Measurements from ENCODE around the gene ACVR1. TPM values are rescaled to one million over a fixed set of nuclear protein-coding genes. Genes with fewer than 3 reads are reported as not detected.

ACVR1 gene
- total RNA-seq, 2 donors from 2014 or later: 25.0 to 35.0 TPM

- Histone ChIP-seq H3K36me3 (no peaks in the 10 kb centered on the region), H3K4me1 (ENCODE audit: control insufficient read depth in 1 of 2, low read depth in 2 of 2) (peaks cover 2 to 11% of the 10 kb centered on the region in 2 donors), H3K27ac (no peak overlapping the region), H3K9me3 (no peaks in the 10 kb centered on the region), H3K27me3 (replicated peaks; ENCODE audit: insufficient read depth) (no peaks in the 10 kb centered on the region), H3K4me3 (no peak overlapping the region)
- ATAC-seq (ENCODE audit: insufficient number of reproducible peaks, low FRiP score, low read depth) (no peak), DNase-seq (ENCODE audit: low spot score) (no peak)
- TF ChIP-seq, protein P1, sequence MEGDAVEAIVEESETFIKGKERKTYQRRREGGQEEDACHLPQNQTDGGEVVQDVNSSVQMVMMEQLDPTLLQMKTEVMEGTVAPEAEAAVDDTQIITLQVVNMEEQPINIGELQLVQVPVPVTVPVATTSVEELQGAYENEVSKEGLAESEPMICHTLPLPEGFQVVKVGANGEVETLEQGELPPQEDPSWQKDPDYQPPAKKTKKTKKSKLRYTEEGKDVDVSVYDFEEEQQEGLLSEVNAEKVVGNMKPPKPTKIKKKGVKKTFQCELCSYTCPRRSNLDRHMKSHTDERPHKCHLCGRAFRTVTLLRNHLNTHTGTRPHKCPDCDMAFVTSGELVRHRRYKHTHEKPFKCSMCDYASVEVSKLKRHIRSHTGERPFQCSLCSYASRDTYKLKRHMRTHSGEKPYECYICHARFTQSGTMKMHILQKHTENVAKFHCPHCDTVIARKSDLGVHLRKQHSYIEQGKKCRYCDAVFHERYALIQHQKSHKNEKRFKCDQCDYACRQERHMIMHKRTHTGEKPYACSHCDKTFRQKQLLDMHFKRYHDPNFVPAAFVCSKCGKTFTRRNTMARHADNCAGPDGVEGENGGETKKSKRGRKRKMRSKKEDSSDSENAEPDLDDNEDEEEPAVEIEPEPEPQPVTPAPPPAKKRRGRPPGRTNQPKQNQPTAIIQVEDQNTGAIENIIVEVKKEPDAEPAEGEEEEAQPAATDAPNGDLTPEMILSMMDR (IDR thresholded peaks at IDR 0.05): no peak
Measured at GRCh38 chr2:157900684-157901083, 24.6 kb upstream of the ACVR1 start.

DNA sequence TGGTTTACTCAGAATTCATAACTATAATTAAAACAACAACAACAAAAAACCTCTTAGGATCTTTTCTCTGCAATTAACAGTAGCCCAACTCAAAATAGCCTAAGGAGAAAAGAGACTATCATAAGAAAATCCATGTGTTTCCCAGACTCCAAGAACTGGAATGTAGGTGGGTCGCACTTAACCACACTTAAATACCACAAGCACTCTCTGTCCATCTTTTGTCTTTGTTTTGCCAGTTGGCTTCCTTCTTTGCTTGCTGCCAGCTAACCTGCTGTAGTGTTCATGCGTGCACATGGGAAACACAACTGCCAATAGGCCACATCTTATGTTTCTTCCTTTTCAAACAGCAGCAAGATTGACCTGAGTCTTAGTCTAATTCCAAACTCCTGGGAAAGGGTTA is 24.1 kb upstream of the ACVR1 start:
- DNase-seq (ENCODE audit: low spot score): no peak
- Histone ChIP-seq H3K4me3 (no peak overlapping the region), H3K9me3 (no peaks in the 10 kb centered on the region), H3K36me3 (no peaks in the 10 kb centered on the region), H3K4me1 (ENCODE audit: control insufficient read depth in 1 of 2, low read depth in 2 of 2) (peaks cover 2 to 11% of the 10 kb centered on the region in 2 donors), H3K27ac (no peak overlapping the region), H3K27me3 (replicated peaks; ENCODE audit: insufficient read depth) (no peaks in the 10 kb centered on the region)
- no peak for ATAC-seq (ENCODE audit: insufficient number of reproducible peaks, low FRiP score, low read depth)
- TF ChIP-seq, protein P1 (IDR thresholded peaks at IDR 0.05): no peak

- TF ChIP-seq, protein P1 (IDR thresholded peaks at IDR 0.05): no peak
- DNase-seq (ENCODE audit: low spot score): no peak
- no peaks in the 10 kb centered on the region for H3K9me3 ChIP-seq
- H3K36me3 ChIP-seq: no peaks in the 10 kb centered on the region
- no peaks in the 10 kb centered on the region for H3K27me3 ChIP-seq (replicated peaks; ENCODE audit: insufficient read depth)
- H3K4me1 ChIP-seq (ENCODE audit: control insufficient read depth in 1 of 2, low read depth in 2 of 2): peaks cover 2 to 11% of the 10 kb centered on the region in 2 donors
- H3K27ac ChIP-seq: no peak overlapping the region
- no peak for ATAC-seq (ENCODE audit: insufficient number of reproducible peaks, low FRiP score, low read depth)
- no peak overlapping the region for H3K4me3 ChIP-seq
Measured at GRCh38 chr2:157899125-157899839, 23.2 kb upstream of the ACVR1 start.

DNA sequence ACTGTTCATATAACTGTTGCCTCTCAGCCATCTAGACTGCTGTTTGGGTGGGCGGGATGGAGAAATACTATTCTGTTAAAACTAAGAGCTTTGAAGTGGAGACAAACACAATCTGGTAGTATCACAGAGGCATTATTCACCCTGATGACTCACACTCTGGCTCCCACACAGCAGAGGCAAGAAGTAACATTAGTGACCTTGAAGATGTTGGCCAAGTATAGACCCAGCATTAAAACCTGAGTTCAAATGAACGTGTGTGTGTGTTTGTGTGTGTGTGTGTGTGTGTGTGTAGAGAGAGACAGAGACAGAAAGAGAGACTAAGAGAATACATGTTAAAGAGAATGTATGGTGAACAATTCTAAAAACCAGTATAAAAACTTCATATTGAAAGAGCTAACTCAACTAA is 22.5 kb upstream of the ACVR1 start:
- ATAC-seq (ENCODE audit: insufficient number of reproducible peaks, low FRiP score, low read depth) (no peak), DNase-seq (ENCODE audit: low spot score) (no peak)
- no peak overlapping the region for H3K27ac ChIP-seq
- H3K9me3 ChIP-seq: no peaks in the 10 kb centered on the region
- H3K27me3 ChIP-seq (replicated peaks; ENCODE audit: insufficient read depth): no peaks in the 10 kb centered on the region
- no peaks in the 10 kb centered on the region for H3K36me3 ChIP-seq
- TF ChIP-seq, protein P1 (IDR thresholded peaks at IDR 0.05): no peak
- H3K4me1 ChIP-seq (ENCODE audit: control insufficient read depth in 1 of 2, low read depth in 2 of 2): peaks cover 2 to 9% of the 10 kb centered on the region in 2 donors
- H3K4me3 ChIP-seq: no peak overlapping the region

DNA sequence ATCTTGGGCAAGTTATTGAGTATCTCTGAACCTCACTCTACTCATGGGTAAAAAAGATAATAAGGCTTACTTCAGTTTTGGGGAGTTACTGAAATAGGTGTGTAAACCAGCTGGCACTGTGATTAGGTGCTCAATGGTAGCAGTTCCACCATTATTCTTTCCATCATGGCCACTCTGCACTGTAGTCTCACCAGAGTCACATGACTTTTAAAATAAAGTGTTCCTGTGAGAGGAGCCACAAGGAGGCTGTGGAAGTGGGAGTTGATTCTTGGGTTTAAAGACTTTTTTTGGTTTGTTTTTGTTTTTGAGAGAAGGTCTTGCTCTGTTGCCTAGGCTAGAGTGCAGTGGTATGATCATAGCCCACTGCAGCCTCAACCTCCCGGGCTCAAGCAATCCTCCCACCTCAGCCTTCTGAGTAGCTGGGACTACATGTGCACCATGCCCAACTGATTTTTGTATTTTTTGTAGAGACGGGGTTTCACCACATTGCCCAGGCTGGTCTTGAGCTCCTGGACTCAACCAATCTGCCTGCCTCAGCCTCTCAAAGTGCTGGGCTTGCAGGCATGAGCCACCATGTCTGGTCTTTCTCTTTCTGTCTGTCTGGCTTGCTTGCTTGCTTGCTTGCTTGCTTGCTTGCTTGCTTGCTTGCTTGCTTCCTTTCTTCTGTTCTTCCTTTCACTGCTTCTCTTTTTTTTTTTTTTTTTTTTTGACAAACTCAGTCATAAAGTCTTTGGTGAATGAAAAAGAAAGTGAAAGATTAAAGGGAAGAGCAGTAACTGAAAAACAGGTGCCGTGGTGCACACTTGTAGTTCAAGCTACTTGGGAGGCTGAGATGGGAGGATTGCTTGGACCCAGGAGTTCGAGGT is 21.2 kb upstream of the ACVR1 start:
- TF ChIP-seq, protein P1 (IDR thresholded peaks at IDR 0.05): no peak
- Histone ChIP-seq H3K27me3 (replicated peaks; ENCODE audit: insufficient read depth) (no peaks in the 10 kb centered on the region), H3K27ac (no peak overlapping the region), H3K36me3 (no peaks in the 10 kb centered on the region), H3K4me1 (ENCODE audit: control insufficient read depth in 1 of 2, low read depth in 2 of 2) (no peaks in the 10 kb centered on the region), H3K4me3 (peak overlapping the region; percentile 4), H3K9me3 (no peaks in the 10 kb centered on the region)
- no peak for ATAC-seq (ENCODE audit: insufficient number of reproducible peaks, low FRiP score, low read depth)
- no peak for DNase-seq (ENCODE audit: low spot score)

Measured in thoracic aorta (tissue), 2 donors.